ENCODE data around the gene GPRASP1. TPM values are rescaled to one million over a fixed set of nuclear protein-coding genes. Genes with fewer than 3 reads are reported as not detected.
A peak's percentile ranks its signal among the peaks of the same experiment; 100 is the strongest.

GPRASP1 gene, protein sequence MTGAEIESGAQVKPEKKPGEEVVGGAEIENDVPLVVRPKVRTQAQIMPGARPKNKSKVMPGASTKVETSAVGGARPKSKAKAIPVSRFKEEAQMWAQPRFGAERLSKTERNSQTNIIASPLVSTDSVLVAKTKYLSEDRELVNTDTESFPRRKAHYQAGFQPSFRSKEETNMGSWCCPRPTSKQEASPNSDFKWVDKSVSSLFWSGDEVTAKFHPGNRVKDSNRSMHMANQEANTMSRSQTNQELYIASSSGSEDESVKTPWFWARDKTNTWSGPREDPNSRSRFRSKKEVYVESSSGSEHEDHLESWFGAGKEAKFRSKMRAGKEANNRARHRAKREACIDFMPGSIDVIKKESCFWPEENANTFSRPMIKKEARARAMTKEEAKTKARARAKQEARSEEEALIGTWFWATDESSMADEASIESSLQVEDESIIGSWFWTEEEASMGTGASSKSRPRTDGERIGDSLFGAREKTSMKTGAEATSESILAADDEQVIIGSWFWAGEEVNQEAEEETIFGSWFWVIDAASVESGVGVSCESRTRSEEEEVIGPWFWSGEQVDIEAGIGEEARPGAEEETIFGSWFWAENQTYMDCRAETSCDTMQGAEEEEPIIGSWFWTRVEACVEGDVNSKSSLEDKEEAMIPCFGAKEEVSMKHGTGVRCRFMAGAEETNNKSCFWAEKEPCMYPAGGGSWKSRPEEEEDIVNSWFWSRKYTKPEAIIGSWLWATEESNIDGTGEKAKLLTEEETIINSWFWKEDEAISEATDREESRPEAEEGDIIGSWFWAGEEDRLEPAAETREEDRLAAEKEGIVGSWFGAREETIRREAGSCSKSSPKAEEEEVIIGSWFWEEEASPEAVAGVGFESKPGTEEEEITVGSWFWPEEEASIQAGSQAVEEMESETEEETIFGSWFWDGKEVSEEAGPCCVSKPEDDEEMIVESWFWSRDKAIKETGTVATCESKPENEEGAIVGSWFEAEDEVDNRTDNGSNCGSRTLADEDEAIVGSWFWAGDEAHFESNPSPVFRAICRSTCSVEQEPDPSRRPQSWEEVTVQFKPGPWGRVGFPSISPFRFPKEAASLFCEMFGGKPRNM (N-terminal part only)
- total RNA-seq, result 1 to 10 TPM; 2.1 to 2.5 (median 2.2) TPM

- DNase-seq (peak; percentile 49), ATAC-seq (peak; percentile 56 to 59)
- Mint-ChIP-seq H3K4me3 (peak within 1 kb of the TSS; percentile 95), H3K9me3 (no peaks in the 10 kb centered on the region), H3K27me3 (ENCODE audit: low read depth) (no peaks in the 10 kb centered on the region), H3K36me3 (ENCODE audit: insufficient read depth) (peaks cover 9% of the 10 kb centered on the region), H3K4me1 (ENCODE audit: low read depth) (peaks cover 27% of the 10 kb centered on the region)
These were observed at the start of gene GPRASP1 for GRCh38 chrX:102651242-102652011. Gene GPRASP1, plus strand, starts transcription at chrX:102651483. Its CDS starts 2,431 bp downstream, at chrX:102653914.

DNA sequence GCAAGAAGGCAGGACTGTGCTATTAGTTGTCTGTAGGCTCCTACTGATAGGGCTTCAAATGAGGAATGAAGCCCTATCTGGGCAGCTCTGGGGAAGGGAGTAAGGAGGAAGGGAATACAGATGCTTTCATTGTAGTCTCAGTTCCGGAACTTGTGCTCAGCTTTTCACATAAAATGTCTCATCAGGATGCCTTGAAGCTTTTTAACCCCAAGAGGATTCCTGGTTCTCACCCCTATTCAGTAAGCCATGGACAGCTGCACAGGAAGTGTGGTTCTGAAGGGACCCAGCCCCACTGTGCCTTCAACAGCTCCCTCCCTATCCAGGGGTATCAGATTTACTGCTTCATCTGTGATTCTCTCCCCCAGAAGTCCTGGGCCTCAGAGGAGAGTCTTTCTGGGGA is 47.0 kb upstream of the GPRASP1 start:
- ATAC-seq, result no peak
- Mint-ChIP-seq H3K36me3 (ENCODE audit: insufficient read depth) (peaks cover 27% of the 10 kb centered on the region), H3K27me3 (ENCODE audit: low read depth) (no peaks in the 10 kb centered on the region), H3K9me3 (no peaks in the 10 kb centered on the region), H3K4me1 (ENCODE audit: low read depth) (peaks cover 40% of the 10 kb centered on the region), H3K4me3 (no peak overlapping the region)
- DNase-seq, result no peak

DNA sequence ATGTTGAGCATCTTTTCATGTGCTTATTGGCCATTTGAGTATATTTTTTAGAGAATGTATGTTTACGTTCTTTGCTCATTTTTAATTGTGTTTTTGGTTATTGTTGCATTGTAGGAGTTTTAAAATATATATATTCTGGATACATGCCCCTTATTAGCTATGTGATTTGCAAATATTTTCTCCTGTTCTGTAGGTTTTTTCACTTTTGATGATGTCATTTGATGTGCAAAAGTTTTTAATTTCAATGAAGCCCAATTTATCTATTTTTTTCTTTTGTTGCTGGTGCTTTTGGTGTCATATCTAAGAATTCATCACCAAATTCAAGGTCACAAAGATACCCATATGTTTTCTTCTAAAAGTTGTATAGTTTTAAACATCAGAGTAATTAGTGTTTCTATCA is 45.2 kb upstream of the GPRASP1 start:
- H3K4me1 Mint-ChIP-seq (ENCODE audit: low read depth), result peaks cover 34% of the 10 kb centered on the region

GRCh38 chrX:102610905-102611304 is 40.4 kb upstream of the GPRASP1 start:
- H3K36me3 Mint-ChIP-seq (ENCODE audit: insufficient read depth), result peaks cover 44% of the 10 kb centered on the region
- H3K4me1 Mint-ChIP-seq (ENCODE audit: low read depth), result peaks cover 24% of the 10 kb centered on the region

More for the DNA sequence above, 45.2 kb upstream of the GPRASP1 start:
- Mint-ChIP-seq H3K36me3 (ENCODE audit: insufficient read depth) (peaks cover 38% of the 10 kb centered on the region), H3K9me3 (no peaks in the 10 kb centered on the region), H3K27me3 (ENCODE audit: low read depth) (no peaks in the 10 kb centered on the region), H3K4me3 (no peak overlapping the region)
- ATAC-seq, result no peak
- DNase-seq, result no peak

DNA sequence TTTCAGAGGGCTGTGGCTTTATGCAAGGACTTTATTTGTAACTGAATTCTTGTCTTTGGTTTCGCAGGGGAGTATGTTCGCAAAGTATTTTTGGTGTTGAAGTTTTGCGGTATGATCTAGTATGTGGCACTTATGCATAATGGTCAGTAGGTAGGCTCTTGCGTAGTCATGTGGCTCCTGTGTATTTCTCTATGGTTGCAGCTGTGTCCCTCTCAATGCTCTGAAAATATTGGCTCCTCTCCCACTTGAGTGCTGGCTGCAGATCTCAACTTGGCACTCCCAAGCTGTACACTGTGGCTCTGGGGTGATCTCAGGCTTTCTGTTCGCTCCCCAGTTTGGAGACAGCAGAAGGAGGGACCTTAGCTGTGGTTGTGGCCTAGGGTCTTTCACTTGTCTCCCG is 27.2 kb upstream of the GPRASP1 start:
- Mint-ChIP-seq H3K4me3 (no peak overlapping the region), H3K27me3 (ENCODE audit: low read depth) (no peaks in the 10 kb centered on the region), H3K36me3 (ENCODE audit: insufficient read depth) (peaks cover 15% of the 10 kb centered on the region), H3K4me1 (ENCODE audit: low read depth) (peaks cover 12% of the 10 kb centered on the region), H3K9me3 (peaks cover 5% of the 10 kb centered on the region)
- DNase-seq, result no peak
- no peak for ATAC-seq

More at GRCh38 chrX:102610905-102611304, 40.4 kb upstream of the GPRASP1 start:
- Mint-ChIP-seq H3K4me3 (no peak overlapping the region), H3K9me3 (peaks cover 3% of the 10 kb centered on the region), H3K27me3 (ENCODE audit: low read depth) (no peaks in the 10 kb centered on the region)
- ATAC-seq, result no peak
- DNase-seq, result no peak

DNA sequence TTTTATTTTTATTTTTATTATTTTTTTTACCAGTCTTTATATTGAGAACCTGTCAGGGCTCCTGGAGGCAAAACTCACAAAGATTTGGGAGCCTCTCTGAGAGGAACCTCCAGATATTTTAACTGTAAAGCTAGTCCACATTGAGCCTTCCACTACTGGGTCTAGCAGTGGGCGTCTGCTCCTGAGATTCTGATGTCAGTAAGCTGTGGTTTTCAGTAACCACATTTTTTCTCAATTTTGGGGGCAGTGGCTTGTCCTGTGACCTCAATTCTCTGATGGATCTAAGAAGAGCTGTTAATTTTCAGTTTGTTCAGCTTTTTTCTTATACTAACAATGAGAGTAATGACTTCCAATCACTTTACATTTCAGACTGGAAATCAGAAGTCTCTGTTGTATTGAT is 23.6 kb upstream of the GPRASP1 start:
- DNase-seq (no peak), ATAC-seq (no peak)
- H3K36me3 Mint-ChIP-seq (ENCODE audit: insufficient read depth), result peaks cover 8% of the 10 kb centered on the region
- H3K9me3 Mint-ChIP-seq, result no peaks in the 10 kb centered on the region
- peaks cover 12% of the 10 kb centered on the region for H3K4me1 Mint-ChIP-seq (ENCODE audit: low read depth)
- no peak overlapping the region for H3K4me3 Mint-ChIP-seq
- no peaks in the 10 kb centered on the region for H3K27me3 Mint-ChIP-seq (ENCODE audit: low read depth)

DNA sequence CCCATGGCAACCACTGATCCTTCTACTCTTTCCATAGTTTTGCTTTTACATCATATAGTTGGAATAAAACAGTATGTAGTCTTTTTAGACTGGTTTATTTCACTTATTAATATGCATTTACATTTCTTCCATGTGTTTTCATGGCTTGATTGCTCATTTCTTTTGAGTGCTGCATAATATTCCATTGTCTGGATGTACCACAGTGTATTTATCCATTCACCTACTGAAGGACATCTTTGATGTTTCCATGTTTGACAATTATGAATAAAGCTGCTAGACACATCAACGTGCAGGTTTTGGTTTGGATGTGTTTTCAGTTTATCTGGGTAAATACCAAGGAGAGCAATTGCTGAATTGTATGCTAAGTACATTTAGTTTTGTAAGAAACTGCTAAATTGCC is 13.7 kb upstream of the GPRASP1 start:
- no peak overlapping the region for H3K4me3 Mint-ChIP-seq
- ATAC-seq, result no peak

GRCh38 chrX:102650903-102651241 is 411 bp upstream of the GPRASP1 start:
- Mint-ChIP-seq H3K36me3 (ENCODE audit: insufficient read depth) (peaks cover 8% of the 10 kb centered on the region), H3K4me3 (peak overlapping the region; percentile 95), H3K4me1 (ENCODE audit: low read depth) (peaks cover 23% of the 10 kb centered on the region), H3K27me3 (ENCODE audit: low read depth) (no peaks in the 10 kb centered on the region), H3K9me3 (no peaks in the 10 kb centered on the region)
- no peak for ATAC-seq
- peak; percentile 14 for DNase-seq

More for the DNA sequence above, 13.7 kb upstream of the GPRASP1 start:
- no peak for DNase-seq
- peaks cover 12% of the 10 kb centered on the region for H3K9me3 Mint-ChIP-seq
- H3K4me1 Mint-ChIP-seq (ENCODE audit: low read depth), result no peaks in the 10 kb centered on the region
- H3K27me3 Mint-ChIP-seq (ENCODE audit: low read depth), result no peaks in the 10 kb centered on the region
- H3K36me3 Mint-ChIP-seq (ENCODE audit: insufficient read depth), result peaks cover 21% of the 10 kb centered on the region

DNA sequence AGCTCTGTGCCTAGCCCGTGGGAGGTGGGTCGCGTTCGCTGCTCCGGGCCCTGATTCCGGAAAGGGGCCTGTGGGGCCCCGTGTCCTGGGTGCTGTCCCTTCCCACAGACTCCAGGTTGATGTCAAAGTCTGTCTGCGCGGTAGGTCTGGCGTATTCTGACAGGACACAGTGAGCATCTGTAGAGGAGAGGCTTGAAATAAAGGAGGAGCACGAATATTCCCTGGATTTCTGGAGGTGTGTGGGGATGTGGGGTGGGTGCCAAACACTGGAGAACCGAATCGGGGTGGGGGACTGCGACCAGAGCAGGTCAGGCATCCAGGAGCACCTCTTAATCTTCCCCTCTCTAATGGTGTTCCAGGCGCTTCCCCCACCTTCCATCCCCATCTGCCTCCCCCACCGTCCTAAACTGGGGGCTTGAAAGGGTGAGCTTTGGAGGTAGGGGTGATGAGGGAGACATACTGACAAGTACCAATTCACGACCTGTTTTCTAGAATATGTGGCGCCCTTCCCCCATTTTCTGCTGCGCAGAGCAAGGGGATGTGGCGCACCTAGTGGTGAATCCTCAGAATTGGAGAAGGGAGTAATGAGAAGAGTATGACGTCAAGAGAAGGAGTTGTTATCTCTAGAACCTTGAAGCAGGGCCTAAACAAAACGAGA is 877 bp downstream of the GPRASP1 start:
- Mint-ChIP-seq H3K9me3 (no peaks in the 10 kb centered on the region), H3K4me3 (peak overlapping the region; percentile 95), H3K4me1 (ENCODE audit: low read depth) (peaks cover 28% of the 10 kb centered on the region), H3K36me3 (ENCODE audit: insufficient read depth) (peaks cover 9% of the 10 kb centered on the region), H3K27me3 (ENCODE audit: low read depth) (no peaks in the 10 kb centered on the region)
- ATAC-seq (peak; percentile 70 to 79), DNase-seq (peak; percentile 51)

DNA sequence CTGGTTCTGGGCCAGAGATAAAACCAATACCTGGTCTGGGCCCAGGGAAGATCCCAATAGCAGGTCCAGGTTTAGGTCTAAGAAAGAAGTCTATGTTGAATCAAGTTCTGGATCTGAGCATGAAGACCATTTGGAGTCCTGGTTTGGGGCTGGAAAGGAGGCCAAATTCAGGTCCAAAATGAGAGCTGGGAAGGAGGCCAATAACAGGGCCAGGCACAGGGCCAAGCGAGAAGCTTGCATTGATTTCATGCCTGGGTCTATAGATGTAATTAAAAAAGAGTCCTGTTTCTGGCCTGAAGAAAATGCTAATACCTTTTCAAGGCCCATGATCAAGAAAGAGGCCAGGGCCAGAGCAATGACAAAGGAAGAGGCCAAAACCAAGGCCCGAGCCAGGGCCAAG is 3.4 kb downstream of the GPRASP1 start:
- DNase-seq (no peak), ATAC-seq (no peak)
- Mint-ChIP-seq H3K4me1 (ENCODE audit: low read depth) (peaks cover 37% of the 10 kb centered on the region), H3K27me3 (ENCODE audit: low read depth) (no peaks in the 10 kb centered on the region), H3K4me3 (no peak overlapping the region), H3K36me3 (ENCODE audit: insufficient read depth) (peaks cover 9% of the 10 kb centered on the region), H3K9me3 (no peaks in the 10 kb centered on the region)

GRCh38 chrX:102658556-102658955 is 7.3 kb downstream of the GPRASP1 start:
- Mint-ChIP-seq H3K4me3 (peak overlapping the region; percentile 53), H3K9me3 (no peaks in the 10 kb centered on the region), H3K4me1 (ENCODE audit: low read depth) (peaks cover 29% of the 10 kb centered on the region), H3K36me3 (ENCODE audit: insufficient read depth) (peaks cover 9% of the 10 kb centered on the region), H3K27me3 (ENCODE audit: low read depth) (no peaks in the 10 kb centered on the region)
- no peak for DNase-seq
- ATAC-seq, result no peak

GRCh38 chrX:102659790-102660757 is 8.8 kb downstream of the GPRASP1 start:
- Mint-ChIP-seq H3K27me3 (ENCODE audit: low read depth) (no peaks in the 10 kb centered on the region), H3K36me3 (ENCODE audit: insufficient read depth) (peaks cover 11% of the 10 kb centered on the region), H3K4me3 (peak overlapping the region; percentile 91), H3K9me3 (no peaks in the 10 kb centered on the region), H3K4me1 (ENCODE audit: low read depth) (peaks cover 27% of the 10 kb centered on the region)
- ATAC-seq, result peak; percentile 98
- DNase-seq, result peak; percentile 76
